MCF 10A (cell line): ENCODE measurements around the gene POLR3H. TPM values are rescaled to one million over a fixed set of nuclear protein-coding genes. Genes with fewer than 3 reads are reported as not detected.

Experiments
- BruUV-seq: library from RNA; stranded (reverse); fragments of 400-500 nt; replicated peaks from 2 replicates; lab custom pipeline; 2021; lab: Mats Ljungman, UMichigan
- CTCF ChIA-PET: fragments of 300-600 bp; sonication (Branson Sonifier 250); formaldehyde crosslinking; extraction: SDS; loops from one replicate; lab custom pipeline; 2021; ENCODE audit warnings: antibody characterized with exemption, inconsistent platforms; lab: Yijun Ruan, JAX
- POLR2A ChIA-PET: fragments of 300-600, 350-650 bp; sonication (Branson Sonifier 250); formaldehyde crosslinking; extraction: SDS; loops from one replicate; lab custom pipeline; 2020; ENCODE audit warnings: antibody characterized with exemption, inconsistent platforms; lab: Yijun Ruan, JAX
- DNase-seq: peaks from one replicate; pipeline ENCODE4 v3.0.0-alpha.2; 2018; ENCODE audit not compliant: unreplicated experiment
- H3K27ac Mint-ChIP-seq: one replicate; pipeline ENCODE4 v1.8.0; 2022; ENCODE audit warnings: mild to moderate bottlenecking, low read depth, mixed read lengths; ENCODE audit not compliant: unreplicated experiment
- H3K27me3 Mint-ChIP-seq: one replicate; pipeline ENCODE4 v1.8.0; 2022; ENCODE audit warnings: mixed read lengths; ENCODE audit not compliant: insufficient read depth, unreplicated experiment
- H3K36me3 Mint-ChIP-seq: one replicate; pipeline ENCODE4 v1.8.0; 2022; ENCODE audit warnings: mild to moderate bottlenecking, moderate library complexity, mixed read lengths; ENCODE audit not compliant: insufficient read depth, unreplicated experiment
- H3K4me1 Mint-ChIP-seq: one replicate; pipeline ENCODE4 v1.8.0; 2022; ENCODE audit warnings: mixed read lengths; ENCODE audit not compliant: insufficient read depth, unreplicated experiment
- H3K4me3 Mint-ChIP-seq: one replicate; pipeline ENCODE4 v1.8.0; 2022; ENCODE audit warnings: mild to moderate bottlenecking, moderate library complexity, mixed read lengths; ENCODE audit not compliant: unreplicated experiment
- H3K9me3 Mint-ChIP-seq: one replicate; pipeline ENCODE4 v1.8.0; 2022; ENCODE audit warnings: mixed read lengths; ENCODE audit not compliant: unreplicated experiment
- CTCF ChIP-seq: fragments of 200-600 bp; IDR thresholded peaks from one replicate; pipeline ENCODE4 v1.8.0; 2022; ENCODE audit warnings: antibody characterized with exemption, mild to moderate bottlenecking; ENCODE audit not compliant: unreplicated experiment
- intact Hi-C: fragments of 100-400 bp; cut with micrococcal nuclease; formaldehyde crosslinking; loops from 2 replicates; pipeline ENCODE4 v1.14.1; 2022
- total RNA-seq: library from RNA; stranded (reverse); gene quantifications from 2 replicates; pipeline ENCODE4 v1.2.3, GENCODE V29; 2022

POLR3H gene
- total RNA-seq, 1 experiment from 2014 or later: 35.5 TPM

GRCh38 chr22:41557401-41558240, 13.4 kb upstream of the POLR3H start:
- H3K27me3 Mint-ChIP-seq: no peaks in the 10 kb centered on the region
- POLR2A ChIA-PET: interaction anchor here (0.6 to 1.2 kb wide), 6 partner anchors 11 to 105 kb away, joined by 3 read pairs; partner anchors contain the start of genes PMM1 and XRCC6
- no TSS peak for BruUV-seq
- no peak overlapping the region for H3K27ac Mint-ChIP-seq
- intact Hi-C loops: no loop called here
- TF ChIP-seq CTCF: no peak
- DNase-seq: peak; percentile 50
- CTCF ChIA-PET: interaction anchor here (0.9 to 1.1 kb wide), 2 partner anchors 40 to 139 kb away, joined by 3 read pairs; no protein-coding TSS in a partner anchor
- peaks cover 8% of the 10 kb centered on the region for H3K4me1 Mint-ChIP-seq
- no peaks in the 10 kb centered on the region for H3K9me3 Mint-ChIP-seq
- no peak overlapping the region for H3K4me3 Mint-ChIP-seq
- H3K36me3 Mint-ChIP-seq: no peaks in the 10 kb centered on the region

GRCh38 chr22:41556561-41556960, 12.3 kb upstream of the POLR3H start:
- DNase-seq: no peak
- intact Hi-C loops: no loop called here
- H3K36me3 Mint-ChIP-seq: no peaks in the 10 kb centered on the region
- ChIA-PET POLR2A (interaction anchor here (0.9 to 1.2 kb wide), 3 partner anchors 13 to 65 kb away, joined by 3 read pairs; partner anchors contain the start of genes PMM1 and XRCC6), CTCF (interaction anchor here (1.1 kb wide), 1 partner anchor 138 kb away, joined by 3 read pairs; no protein-coding TSS in a partner anchor)
- BruUV-seq: no TSS peak
- peaks cover 8% of the 10 kb centered on the region for H3K4me1 Mint-ChIP-seq
- TF ChIP-seq CTCF: no peak
- H3K27me3 Mint-ChIP-seq: no peaks in the 10 kb centered on the region
- H3K4me3 Mint-ChIP-seq: no peak overlapping the region
- H3K9me3 Mint-ChIP-seq: no peaks in the 10 kb centered on the region
- no peak overlapping the region for H3K27ac Mint-ChIP-seq

GRCh38 chr22:41555325-41555982, 11.2 kb upstream of the POLR3H start:
- ChIA-PET POLR2A (interaction anchor here (0.8 to 0.9 kb wide), 2 partner anchors 12 to 13 kb away, joined by 3 read pairs; no protein-coding TSS in a partner anchor), CTCF (no interaction called here)
- no peaks in the 10 kb centered on the region for H3K27me3 Mint-ChIP-seq
- no peaks in the 10 kb centered on the region for H3K36me3 Mint-ChIP-seq
- intact Hi-C loops: no loop called here
- no peak for TF ChIP-seq CTCF
- H3K4me3 Mint-ChIP-seq: no peak overlapping the region
- no peak for DNase-seq
- H3K9me3 Mint-ChIP-seq: no peaks in the 10 kb centered on the region
- BruUV-seq: no TSS peak
- no peaks in the 10 kb centered on the region for H3K4me1 Mint-ChIP-seq
- H3K27ac Mint-ChIP-seq: no peak overlapping the region
